VCaP (cell line): ENCODE results near the gene KIAA2012.
A peak's percentile ranks its signal among the peaks of the same experiment; 100 is the strongest.

Experiments
- H3K27ac ChIP-seq: fragments of 450-650 bp; 2 replicates; pipeline ENCODE4 v1.5.1; 2017
- CTCF ChIP-seq: fragments of 450-650 bp; conservative IDR thresholded peaks from 2 replicates; pipeline ENCODE4 v1.5.1; 2017; ENCODE audit warnings: mild to moderate bottlenecking, moderate library complexity

The KIAA2012 gene

GRCh38 chr2:202037086-202037485, 36.0 kb upstream of the KIAA2012 start:
- no peak overlapping the region for H3K27ac ChIP-seq
- no peak for TF ChIP-seq CTCF

GRCh38 chr2:202038471-202039277, 34.4 kb upstream of the KIAA2012 start:
- no peak for TF ChIP-seq CTCF
- no peak overlapping the region for H3K27ac ChIP-seq

DNA sequence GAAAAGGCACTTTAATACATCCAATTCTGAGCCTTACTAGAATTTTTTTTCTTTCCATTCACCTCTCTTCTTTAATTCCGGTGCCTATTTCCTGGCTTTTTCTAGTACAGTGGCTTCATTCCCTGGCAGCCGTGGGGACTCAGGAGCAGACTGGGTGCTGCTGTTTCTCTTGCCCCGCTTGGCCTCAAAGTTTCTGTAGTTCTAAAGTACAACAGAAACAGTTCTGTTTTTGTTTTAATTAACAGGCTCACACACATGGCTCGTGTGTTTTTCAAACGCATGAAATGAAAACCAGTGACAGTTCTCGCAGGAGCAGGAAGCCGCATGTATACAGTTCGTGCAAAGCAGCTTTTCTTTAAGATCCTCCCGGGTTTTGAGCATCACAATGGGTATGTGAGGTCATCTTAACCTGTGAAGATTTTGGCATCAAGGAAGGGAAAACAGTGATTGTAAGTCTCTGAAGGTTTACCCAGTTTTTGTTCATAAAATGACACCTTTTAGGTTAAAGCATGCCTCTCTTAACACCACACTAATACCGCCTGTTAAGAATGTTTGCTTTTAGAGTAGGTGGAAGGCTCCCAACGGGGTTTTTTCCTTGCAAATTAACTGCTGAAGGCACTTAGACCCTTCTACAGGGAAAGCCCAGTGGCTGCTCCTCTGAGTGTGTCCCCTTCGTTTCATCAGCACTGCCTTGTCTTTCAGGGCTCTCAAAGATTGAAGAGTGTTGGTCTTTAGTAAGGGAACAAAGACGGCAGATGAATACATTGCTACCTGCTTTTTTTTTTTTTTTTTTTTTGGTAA, 33.6 kb upstream of the KIAA2012 start:
- no peak for TF ChIP-seq CTCF
- no peak overlapping the region for H3K27ac ChIP-seq

DNA sequence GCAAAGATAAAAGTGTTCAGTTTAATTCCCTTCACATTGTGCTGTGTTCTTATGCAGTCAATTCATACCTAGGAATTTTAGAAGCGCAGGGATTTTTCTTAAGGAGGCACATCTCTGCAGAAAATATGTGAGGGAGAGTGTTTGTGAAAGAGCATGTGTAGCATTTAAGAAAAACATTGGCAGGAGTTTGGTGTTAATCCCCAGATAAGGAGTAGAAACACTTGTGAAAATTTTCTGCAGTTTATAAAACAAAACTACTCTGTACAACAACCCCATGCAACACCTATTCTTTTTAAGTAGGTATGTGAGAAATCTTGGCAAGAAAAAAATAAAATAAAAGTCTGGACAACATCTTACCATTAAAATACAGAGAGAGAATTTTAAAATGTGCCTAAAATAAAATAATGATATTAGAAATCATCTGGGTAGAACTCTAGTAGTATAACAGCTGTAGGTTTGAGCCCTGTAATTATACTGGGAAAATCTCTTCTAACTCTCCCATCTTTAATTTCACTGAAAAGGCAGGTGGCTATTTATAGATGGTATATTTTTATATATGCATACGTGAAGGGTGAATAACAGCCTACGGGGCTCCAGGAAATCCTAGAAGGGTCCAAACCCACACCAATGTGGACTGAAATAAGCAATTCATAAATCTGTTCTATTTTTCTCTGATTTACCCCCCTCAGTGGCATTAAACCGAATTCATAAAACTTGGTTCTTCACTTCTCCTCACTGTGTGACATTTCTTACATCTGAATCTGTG, 32.8 kb upstream of the KIAA2012 start:
- peak overlapping the region; percentile 40; the same call in 1 of the 2 replicates for H3K27ac ChIP-seq
- TF ChIP-seq CTCF: no peak

GRCh38 chr2:202042444-202042843, 30.6 kb upstream of the KIAA2012 start:
- no peak for TF ChIP-seq CTCF
- H3K27ac ChIP-seq: no peak overlapping the region

DNA sequence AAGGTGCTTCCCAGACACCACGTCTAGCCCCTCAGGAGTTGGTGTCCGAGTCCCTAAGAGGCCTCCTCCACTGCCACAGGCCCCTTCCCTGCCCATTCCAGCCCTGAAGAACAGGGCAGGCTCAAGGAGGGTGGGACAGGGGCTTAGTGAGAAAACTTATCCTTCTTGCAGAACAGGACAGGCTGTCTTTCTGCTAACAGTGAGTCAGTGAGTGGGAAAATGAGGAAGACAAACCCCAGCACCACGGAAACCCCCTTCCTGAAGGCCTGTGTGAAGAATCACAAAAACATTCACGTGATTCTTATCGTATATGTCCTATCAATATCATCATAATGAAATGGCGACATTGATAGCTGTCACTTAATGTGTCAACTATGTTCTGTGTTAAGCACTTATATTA, 29.6 kb upstream of the KIAA2012 start:
- TF ChIP-seq CTCF: no peak
- no peak overlapping the region for H3K27ac ChIP-seq

GRCh38 chr2:202044777-202045176, 28.3 kb upstream of the KIAA2012 start:
- TF ChIP-seq CTCF: no peak
- no peak overlapping the region for H3K27ac ChIP-seq
